Nucleus accumbens (tissue), 56 donors: ENCODE results near the gene OSBPL3.
"Not testable (repeated sequence)": the region's sequence is repeated elsewhere in the genome, so short reads cannot be mapped to it uniquely, and the experiment has no call there.

Source experiments
- DNase-seq, 56 donors: peaks; one replicate each; lab custom pipeline; 2025; lab: John Stamatoyannopoulos, UW

Gene OSBPL3

GRCh38 chr7:24924375-24924774, 55.6 kb downstream of the OSBPL3 start:
- DNase-seq: no peak

GRCh38 chr7:24923172-24923865, 56.7 kb downstream of the OSBPL3 start:
- DNase-seq: no peak

GRCh38 chr7:24922099-24922773, 57.7 kb downstream of the OSBPL3 start:
- DNase-seq: no peak

- no peak for DNase-seq
Measured at GRCh38 chr7:24921362-24921679, 58.7 kb downstream of the OSBPL3 start.

- no peak for DNase-seq
Measured at GRCh38 chr7:24920451-24921361, 59.3 kb downstream of the OSBPL3 start.

- DNase-seq: no peak
Measured at GRCh38 chr7:24917510-24918239, 62.3 kb downstream of the OSBPL3 start.

GRCh38 chr7:24916463-24917040, 63.4 kb downstream of the OSBPL3 start:
- no peak for DNase-seq

- no peak for DNase-seq
Measured at GRCh38 chr7:24914465-24914859, 65.5 kb downstream of the OSBPL3 start.

DNA sequence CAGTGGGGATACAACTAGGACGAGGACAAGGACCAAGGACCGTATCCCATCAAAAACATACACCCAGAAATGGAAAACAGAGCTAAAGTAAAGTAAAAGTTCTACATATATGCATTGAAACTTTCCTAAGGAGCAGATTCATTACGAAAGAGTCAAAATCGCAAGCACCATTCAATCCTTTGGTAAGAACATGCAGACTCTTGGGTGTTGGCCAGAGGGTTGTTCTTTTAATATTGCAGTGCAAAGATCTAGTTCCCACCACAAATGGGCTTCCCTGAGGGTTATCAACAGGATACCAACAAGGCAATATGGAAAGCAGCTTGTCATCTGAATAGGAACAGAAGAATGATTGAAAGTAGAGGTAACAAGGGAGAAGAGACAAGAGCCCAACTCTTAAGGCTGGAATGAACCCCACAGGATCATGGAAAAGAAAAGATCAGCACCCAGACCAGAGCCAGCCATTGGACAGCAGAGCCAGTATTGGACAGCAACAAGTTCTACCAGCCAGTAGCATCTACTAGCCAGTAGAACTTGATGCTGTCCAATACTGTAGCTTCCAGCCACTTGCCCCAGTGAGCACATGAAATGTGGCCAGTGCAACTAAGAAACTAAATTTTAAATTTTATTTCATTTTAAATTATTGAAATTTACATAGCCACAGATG, 66.0 kb downstream of the OSBPL3 start:
- DNase-seq: no peak

DNA sequence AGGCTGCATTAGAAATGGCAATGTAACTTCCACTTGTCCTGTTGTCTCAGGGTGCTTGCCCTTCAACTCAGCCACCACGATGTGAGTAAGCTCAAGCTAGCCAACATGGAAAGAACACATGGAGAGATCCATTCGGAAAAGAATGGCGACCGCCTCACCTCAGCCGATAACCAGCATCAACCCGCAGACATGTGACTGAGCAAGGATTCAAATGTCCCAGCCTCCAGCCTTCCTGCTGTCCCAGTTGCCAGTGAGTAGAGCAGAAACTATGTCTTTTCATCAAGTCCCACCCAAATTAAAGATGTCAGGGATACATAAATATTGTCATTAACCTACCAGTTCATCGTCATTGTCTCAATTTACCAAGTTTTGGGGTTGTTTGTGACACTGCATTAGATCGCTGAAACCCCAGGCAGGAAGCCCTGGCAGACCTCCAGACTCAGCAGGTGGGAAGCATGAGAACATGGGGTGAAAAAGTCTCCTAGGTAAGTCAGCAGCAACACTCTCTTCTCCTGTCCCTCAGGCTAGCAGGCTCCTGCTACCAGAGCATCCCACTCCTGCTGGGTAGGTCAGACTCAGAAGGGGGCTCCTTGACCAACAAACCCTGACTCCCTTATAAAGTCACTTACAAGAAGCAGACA, 67.0 kb downstream of the OSBPL3 start:
- DNase-seq: no peak

GRCh38 chr7:24912424-24912823, 67.6 kb downstream of the OSBPL3 start:
- DNase-seq: no peak

DNA sequence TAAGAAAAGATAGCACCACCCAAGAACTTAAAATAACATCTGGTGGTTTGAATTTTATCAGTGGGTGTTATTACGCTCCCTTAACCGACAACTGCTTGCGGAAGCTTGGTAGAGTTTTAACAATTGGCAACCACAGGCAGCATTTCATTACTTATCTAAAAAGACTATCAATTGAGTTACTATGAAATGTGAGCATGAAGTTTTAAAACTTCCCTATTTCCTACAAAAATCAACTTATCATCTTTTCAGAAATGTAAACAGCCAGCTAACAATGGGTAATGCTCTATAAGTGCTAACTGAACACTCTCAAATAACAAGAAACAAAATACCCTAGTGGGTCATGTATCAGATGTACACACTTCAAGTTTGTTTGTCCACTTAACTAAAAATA, 68.8 kb downstream of the OSBPL3 start:
- DNase-seq: peak in 3 of 56 donors; percentile 2 to 22 (median 3)

GRCh38 chr7:24910551-24911212, 69.3 kb downstream of the OSBPL3 start:
- no peak for DNase-seq

- no peak for DNase-seq
Measured at GRCh38 chr7:24908727-24909126, 71.3 kb downstream of the OSBPL3 start.

- no peak for DNase-seq
Measured at GRCh38 chr7:24908166-24908565, 71.8 kb downstream of the OSBPL3 start.

DNA sequence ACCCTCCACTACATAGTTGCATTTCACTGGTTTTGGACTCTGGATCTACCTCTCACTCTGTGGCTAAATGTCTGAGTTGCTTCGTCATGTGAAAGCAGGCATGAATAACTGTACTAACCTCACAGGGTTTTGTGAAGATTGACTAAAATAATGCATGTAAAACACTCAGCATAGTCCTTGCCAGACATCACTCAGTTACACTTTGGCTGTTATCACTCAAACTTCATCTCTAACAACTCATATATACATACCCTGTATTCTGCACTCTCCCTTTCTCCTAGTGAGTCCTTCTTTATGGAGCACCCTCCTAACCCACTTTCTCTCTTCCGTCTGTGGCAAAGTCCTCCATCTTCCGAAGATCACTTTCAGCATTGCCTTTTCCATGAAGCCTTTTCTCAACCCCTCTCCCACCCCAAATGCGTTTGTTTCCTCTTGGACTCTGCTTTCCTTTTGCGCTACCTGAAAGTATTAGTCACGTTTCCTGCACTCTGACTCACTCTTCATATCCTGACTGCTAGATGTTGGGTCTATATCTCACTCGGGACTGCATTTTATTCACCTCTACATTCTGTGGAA, 72.6 kb downstream of the OSBPL3 start:
- no peak for DNase-seq

- DNase-seq: peak in 7 of 56 donors; percentile 2 to 25 (median 12)
Measured at GRCh38 chr7:24905996-24906770, 73.8 kb downstream of the OSBPL3 start.

DNA sequence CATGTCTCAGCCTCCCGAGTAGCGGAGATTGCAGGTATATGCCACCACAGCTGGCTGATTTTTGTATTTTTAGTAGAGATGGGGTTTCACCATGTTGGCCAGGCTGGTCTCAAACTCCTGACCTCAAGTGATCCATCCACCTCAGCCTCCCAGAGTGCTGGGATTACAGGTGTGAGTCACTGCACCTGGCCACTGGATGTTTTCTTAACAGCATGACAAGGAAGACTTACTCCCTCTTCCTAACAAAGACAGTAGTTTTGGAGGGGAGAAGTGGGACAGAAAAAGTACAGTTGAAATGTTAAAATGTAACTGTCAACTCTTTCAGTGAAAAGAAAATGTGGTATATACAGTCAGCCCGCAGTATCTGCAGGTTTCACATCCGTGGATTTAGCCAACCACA, 76.0 kb downstream of the OSBPL3 start:
- not testable (repeated sequence) for DNase-seq
